Spinal cord (tissue), 4 donors: Measurements from ENCODE around the gene KRTAP1-3. TPM values are rescaled to one million over a fixed set of nuclear protein-coding genes. Genes with fewer than 3 reads are reported as not detected.

Source experiments
- polyA plus RNA-seq, 2 donors: library from polyadenylated mRNA; unstranded; fragments of 120-200 nt; gene quantifications; one replicate each; pipeline ENCODE4 v1.2.1, GENCODE V29; 2013; ENCODE audit not compliant: insufficient read length in 2 of 2
- small RNA-seq: library from RNA; depleted of rRNA; stranded (forward); fragments of <200 nt; gene quantifications from one replicate; pipeline ENCODE3, GENCODE V24; 2014; ENCODE audit warnings: low replicate concordance
- total RNA-seq, 2 donors: library from RNA; depleted of rRNA in 1 of 2; stranded (reverse); fragments of 120-200 nt in 1 of 2; fragments of >200 nt in 1 of 2; gene quantifications; one replicate each; pipeline versions ENCODE4 v1.2.3 to v1.2.4, GENCODE V29; 2013 to 2014

The KRTAP1-3 gene
- total and polyA plus RNA-seq, 4 donors: not detected

Small RNAs within 50 kb of the gene (small RNA-seq; reads per million reads assigned to genes)
- not detected for gene KRTAP3-4P

Other genes starting within 250 kb of the KRTAP1-3 start
Only the 30 nearest of the 37 such genes appear.
- under 1 TPM in 1 of 2 donors, not detected in 1; 0.40 TPM for gene KRT12, start 167.7 kb downstream of the KRTAP1-3 start, total RNA-seq
- not detected for gene KRT12, start 167.7 kb downstream of the KRTAP1-3 start, polyA plus RNA-seq
- gene KRT20, start 149.6 kb downstream of the KRTAP1-3 start, total RNA-seq: not detected
- gene KRT20, start 149.6 kb downstream of the KRTAP1-3 start, polyA plus RNA-seq: not detected
- gene KRT23, start 97.2 kb downstream of the KRTAP1-3 start, total RNA-seq: 1 to 10 TPM in 1 of 2 donors, under 1 TPM in 1; 0.33 to 1.2 TPM
- gene KRT23, start 97.2 kb downstream of the KRTAP1-3 start, polyA plus RNA-seq: under 1 TPM in 1 of 2 donors, not detected in 1; 0.56 TPM
- not detected for gene KRT39, start 67.9 kb downstream of the KRTAP1-3 start, total RNA-seq
- not detected for gene KRT39, start 67.9 kb downstream of the KRTAP1-3 start, polyA plus RNA-seq
- gene KRT40, start 50.5 kb downstream of the KRTAP1-3 start, total RNA-seq: under 1 TPM in 1 of 2 donors, not detected in 1; 0.40 TPM
- gene KRT40, start 50.5 kb downstream of the KRTAP1-3 start, polyA plus RNA-seq: under 1 TPM; 0.27 to 0.33 TPM
- not detected for gene KRTAP3-3, start 40.7 kb downstream of the KRTAP1-3 start, total RNA-seq
- not detected for gene KRTAP3-3, start 40.7 kb downstream of the KRTAP1-3 start, polyA plus RNA-seq
- gene KRTAP3-2, start 35.0 kb downstream of the KRTAP1-3 start, total RNA-seq: not detected
- not detected for gene KRTAP3-2, start 35.0 kb downstream of the KRTAP1-3 start, polyA plus RNA-seq
- gene KRTAP3-1, start 25.7 kb downstream of the KRTAP1-3 start, total RNA-seq: not detected
- not detected for gene KRTAP3-1, start 25.7 kb downstream of the KRTAP1-3 start, polyA plus RNA-seq
- gene KRTAP1-5, start 7.7 kb downstream of the KRTAP1-3 start, total RNA-seq: not detected
- not detected for gene KRTAP1-5, start 7.7 kb downstream of the KRTAP1-3 start, polyA plus RNA-seq
- not detected for gene KRTAP1-4, start 4.7 kb downstream of the KRTAP1-3 start, total RNA-seq
- gene KRTAP1-4, start 4.7 kb downstream of the KRTAP1-3 start, polyA plus RNA-seq: not detected
- not detected for gene KRTAP1-1, start 6.6 kb upstream of the KRTAP1-3 start, total RNA-seq
- gene KRTAP1-1, start 6.6 kb upstream of the KRTAP1-3 start, polyA plus RNA-seq: not detected
- not detected for gene KRTAP2-1, start 12.4 kb upstream of the KRTAP1-3 start, total RNA-seq
- not detected for gene KRTAP2-1, start 12.4 kb upstream of the KRTAP1-3 start, polyA plus RNA-seq
- not detected for gene KRTAP2-2, start 20.4 kb upstream of the KRTAP1-3 start, total RNA-seq
- gene KRTAP2-2, start 20.4 kb upstream of the KRTAP1-3 start, polyA plus RNA-seq: not detected
- gene KRTAP2-3, start 25.2 kb upstream of the KRTAP1-3 start, total RNA-seq: not detected
- not detected for gene KRTAP2-3, start 25.2 kb upstream of the KRTAP1-3 start, polyA plus RNA-seq
- not detected for gene KRTAP2-4, start 31.0 kb upstream of the KRTAP1-3 start, total RNA-seq
- not detected for gene KRTAP2-4, start 31.0 kb upstream of the KRTAP1-3 start, polyA plus RNA-seq
- not detected for gene KRTAP4-7, start 49.3 kb upstream of the KRTAP1-3 start, total RNA-seq
- gene KRTAP4-7, start 49.3 kb upstream of the KRTAP1-3 start, polyA plus RNA-seq: not detected
- gene KRTAP4-8, start 63.3 kb upstream of the KRTAP1-3 start, total RNA-seq: not detected
- gene KRTAP4-8, start 63.3 kb upstream of the KRTAP1-3 start, polyA plus RNA-seq: not detected
- not detected for gene KRTAP4-16, start 67.3 kb upstream of the KRTAP1-3 start, total RNA-seq
- not detected for gene KRTAP4-16, start 67.3 kb upstream of the KRTAP1-3 start, polyA plus RNA-seq
- not detected for gene KRTAP4-9, start 70.5 kb upstream of the KRTAP1-3 start, total RNA-seq
- not detected for gene KRTAP4-9, start 70.5 kb upstream of the KRTAP1-3 start, polyA plus RNA-seq
- not detected for gene KRTAP4-11, start 83.5 kb upstream of the KRTAP1-3 start, total RNA-seq
- not detected for gene KRTAP4-11, start 83.5 kb upstream of the KRTAP1-3 start, polyA plus RNA-seq
- gene KRTAP4-12, start 89.3 kb upstream of the KRTAP1-3 start, total RNA-seq: not detected
- gene KRTAP4-12, start 89.3 kb upstream of the KRTAP1-3 start, polyA plus RNA-seq: not detected
- not detected for gene KRTAP4-6, start 105.7 kb upstream of the KRTAP1-3 start, total RNA-seq
- gene KRTAP4-6, start 105.7 kb upstream of the KRTAP1-3 start, polyA plus RNA-seq: not detected
- not detected for gene KRTAP4-5, start 115.0 kb upstream of the KRTAP1-3 start, total RNA-seq
- gene KRTAP4-5, start 115.0 kb upstream of the KRTAP1-3 start, polyA plus RNA-seq: not detected
- not detected for gene KRTAP4-4, start 125.9 kb upstream of the KRTAP1-3 start, total RNA-seq
- gene KRTAP4-4, start 125.9 kb upstream of the KRTAP1-3 start, polyA plus RNA-seq: not detected
- gene KRTAP4-3, start 133.3 kb upstream of the KRTAP1-3 start, total RNA-seq: not detected
- gene KRTAP4-3, start 133.3 kb upstream of the KRTAP1-3 start, polyA plus RNA-seq: not detected
- not detected for gene KRTAP4-2, start 143.3 kb upstream of the KRTAP1-3 start, total RNA-seq
- gene KRTAP4-2, start 143.3 kb upstream of the KRTAP1-3 start, polyA plus RNA-seq: not detected
- not detected for gene KRTAP4-1, start 150.0 kb upstream of the KRTAP1-3 start, total RNA-seq
- not detected for gene KRTAP4-1, start 150.0 kb upstream of the KRTAP1-3 start, polyA plus RNA-seq
- gene KRTAP9-1, start 155.0 kb upstream of the KRTAP1-3 start, total RNA-seq: not detected
- not detected for gene KRTAP9-1, start 155.0 kb upstream of the KRTAP1-3 start, polyA plus RNA-seq
- gene KRTAP9-2, start 191.8 kb upstream of the KRTAP1-3 start, total RNA-seq: not detected
- gene KRTAP9-2, start 191.8 kb upstream of the KRTAP1-3 start, polyA plus RNA-seq: not detected
- gene KRTAP9-3, start 197.6 kb upstream of the KRTAP1-3 start, total RNA-seq: not detected
- gene KRTAP9-3, start 197.6 kb upstream of the KRTAP1-3 start, polyA plus RNA-seq: not detected